NCI-H1105 (cell line): ENCODE data around the gene ZIC5.

Experiments used
- DNase-seq: peaks from one replicate; lab custom pipeline; 2025; lab: John Stamatoyannopoulos, UW

The ZIC5 gene

DNA sequence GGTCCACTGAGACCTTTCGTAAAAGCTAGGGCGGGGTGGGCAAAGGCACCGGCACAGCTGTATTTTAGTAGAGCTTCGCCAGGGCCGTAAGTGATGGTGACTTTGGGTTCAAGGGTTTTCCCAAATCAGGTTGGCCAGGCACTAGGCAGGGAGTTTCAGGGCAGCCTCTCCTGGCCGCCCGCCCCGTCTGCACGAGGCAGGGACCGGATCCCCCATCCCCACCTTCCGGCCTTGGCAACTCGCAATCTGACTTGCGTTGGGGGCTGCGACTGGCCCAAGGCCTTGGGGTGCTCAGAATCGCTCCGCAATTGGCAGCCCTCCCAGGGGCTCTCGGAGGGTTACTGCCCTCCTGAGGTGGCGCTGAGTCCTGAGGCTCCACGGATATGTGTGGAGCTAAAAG is 4.1 kb upstream of the ZIC5 start:
- DNase-seq, result no peak

DNA sequence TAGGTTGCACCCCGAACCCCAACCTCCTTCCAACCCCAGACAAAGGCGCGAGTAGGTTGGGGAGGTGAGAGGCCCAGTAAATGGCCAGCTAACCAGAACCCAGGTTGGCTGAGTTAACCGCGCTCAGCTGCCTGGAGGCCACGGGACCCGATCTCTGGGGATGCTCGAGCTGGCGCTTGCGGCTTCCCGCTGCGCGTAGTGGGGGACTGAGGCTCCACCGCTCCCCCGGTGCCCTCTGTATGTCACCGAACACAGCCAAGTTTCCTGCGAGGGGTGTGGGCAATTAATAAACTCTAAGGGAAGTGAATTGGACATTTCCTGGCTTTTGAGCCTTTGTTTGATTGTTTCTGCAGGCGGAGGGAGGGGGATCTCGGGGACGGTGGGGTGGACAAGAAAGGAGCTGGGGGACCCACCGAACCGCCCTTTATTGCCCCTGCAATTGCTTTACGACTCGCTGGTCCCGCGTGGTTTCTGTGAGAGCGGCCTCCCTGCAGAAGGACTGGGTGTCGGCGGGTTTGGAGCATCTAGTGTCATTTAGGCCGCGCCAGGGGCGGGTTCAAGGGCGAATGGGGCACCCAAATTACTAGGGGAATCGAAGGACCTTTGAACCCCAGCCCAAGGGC is 3.5 kb upstream of the ZIC5 start:
- no peak for DNase-seq

DNA sequence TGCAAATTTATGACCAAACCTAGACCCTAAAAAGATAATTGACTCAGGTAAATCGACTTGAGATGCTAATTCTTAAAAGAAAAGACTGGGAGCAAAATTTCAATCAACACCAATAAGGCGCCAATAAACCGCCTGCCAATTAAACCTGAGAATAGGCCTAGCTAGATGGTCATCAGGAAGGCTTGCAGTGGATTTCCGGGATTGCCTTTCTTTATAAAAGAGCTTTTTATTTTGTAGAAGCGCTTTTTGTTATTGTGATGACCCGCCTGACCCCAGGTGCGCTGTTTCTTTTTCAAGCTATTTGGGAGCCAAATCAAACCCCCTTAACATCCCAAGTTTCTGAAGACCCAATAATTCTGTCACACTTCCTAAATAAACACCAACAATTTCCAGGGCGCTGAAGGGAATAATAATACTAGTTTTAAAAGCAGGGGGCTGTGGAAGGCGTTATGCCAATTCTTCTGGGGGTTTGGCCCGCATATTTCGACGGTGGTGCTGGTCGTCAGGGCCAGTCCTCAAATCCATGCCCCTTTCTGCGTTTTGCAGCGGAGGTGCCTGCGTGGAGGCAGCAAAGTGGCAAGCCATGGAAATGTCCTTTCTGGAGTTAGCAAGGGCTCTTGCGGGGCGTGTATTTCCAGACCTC is 2.9 kb upstream of the ZIC5 start:
- DNase-seq, result no peak

DNA sequence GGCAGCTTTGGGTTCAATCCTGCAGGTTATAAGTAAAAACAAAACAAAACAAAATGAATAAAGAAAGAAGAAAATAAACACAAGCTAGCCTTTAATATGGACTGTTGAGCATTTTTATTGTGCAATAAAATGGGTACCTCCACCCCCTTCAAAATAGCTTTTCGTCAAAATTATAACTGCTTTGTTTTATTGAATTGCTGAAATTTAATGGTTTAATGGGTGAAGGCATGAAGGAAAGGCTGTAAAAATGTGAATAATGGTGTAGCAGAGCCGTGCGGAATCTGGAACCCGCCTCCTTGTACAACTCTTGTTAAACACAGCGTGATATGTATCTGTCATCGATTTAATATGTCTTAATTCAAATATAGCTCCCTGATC is 2.2 kb upstream of the ZIC5 start:
- no peak for DNase-seq

DNA sequence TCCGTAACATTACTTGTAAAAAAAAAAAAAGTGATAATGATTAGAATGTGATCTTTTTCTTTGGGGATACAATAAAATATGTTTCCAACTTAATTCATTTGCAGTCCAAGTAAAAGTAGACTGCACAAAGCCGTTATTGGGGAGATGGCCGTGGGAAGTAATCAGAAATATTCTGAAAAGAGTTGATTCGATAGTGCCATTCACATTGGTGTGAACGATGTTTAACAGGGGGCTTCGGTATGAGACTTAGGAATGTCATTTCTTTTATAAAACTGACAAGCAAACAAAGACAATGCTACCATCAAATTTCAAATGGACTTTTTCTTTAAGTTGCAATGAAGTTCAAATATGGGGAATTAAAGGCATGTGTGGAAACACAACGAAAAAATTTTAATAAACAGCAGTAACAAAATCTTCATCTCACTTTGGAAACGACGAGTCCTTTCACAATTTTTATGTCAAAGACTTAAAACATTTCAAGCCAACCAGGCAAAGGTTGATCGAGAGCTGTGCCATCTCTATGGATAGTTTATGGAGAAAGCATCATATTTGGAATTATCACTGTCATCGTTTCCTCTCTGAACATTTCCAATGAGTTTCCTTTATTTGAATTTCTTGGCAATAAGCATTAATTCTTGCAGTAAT is 1.7 kb upstream of the ZIC5 start:
- no peak for DNase-seq

DNA sequence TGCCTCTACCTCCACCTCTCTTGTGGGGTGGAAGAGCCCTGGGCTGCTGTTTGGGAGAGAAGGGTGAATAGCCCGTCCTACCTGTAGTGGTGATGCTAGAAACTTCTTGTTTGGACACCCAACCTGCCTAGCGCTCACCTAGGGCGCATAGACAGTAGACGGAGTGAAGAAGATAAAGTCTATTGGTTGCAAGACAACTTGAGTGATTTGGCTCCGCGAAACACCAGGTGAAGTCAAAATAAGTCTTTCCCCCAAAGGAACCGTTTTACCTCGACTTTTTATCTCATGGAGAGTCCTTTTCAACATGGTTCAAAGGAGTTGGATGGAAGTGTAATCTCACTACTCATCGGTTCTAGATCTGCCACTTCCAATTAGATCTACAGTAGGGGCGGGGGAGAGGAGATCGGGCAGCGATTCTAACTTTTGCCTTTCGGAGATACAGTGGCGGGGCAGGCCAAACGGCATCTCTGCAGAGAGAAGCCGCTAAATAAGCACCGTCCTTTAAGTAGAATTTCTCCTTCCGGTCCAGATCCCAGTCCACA is 694 bp upstream of the ZIC5 start:
- no peak for DNase-seq

DNA sequence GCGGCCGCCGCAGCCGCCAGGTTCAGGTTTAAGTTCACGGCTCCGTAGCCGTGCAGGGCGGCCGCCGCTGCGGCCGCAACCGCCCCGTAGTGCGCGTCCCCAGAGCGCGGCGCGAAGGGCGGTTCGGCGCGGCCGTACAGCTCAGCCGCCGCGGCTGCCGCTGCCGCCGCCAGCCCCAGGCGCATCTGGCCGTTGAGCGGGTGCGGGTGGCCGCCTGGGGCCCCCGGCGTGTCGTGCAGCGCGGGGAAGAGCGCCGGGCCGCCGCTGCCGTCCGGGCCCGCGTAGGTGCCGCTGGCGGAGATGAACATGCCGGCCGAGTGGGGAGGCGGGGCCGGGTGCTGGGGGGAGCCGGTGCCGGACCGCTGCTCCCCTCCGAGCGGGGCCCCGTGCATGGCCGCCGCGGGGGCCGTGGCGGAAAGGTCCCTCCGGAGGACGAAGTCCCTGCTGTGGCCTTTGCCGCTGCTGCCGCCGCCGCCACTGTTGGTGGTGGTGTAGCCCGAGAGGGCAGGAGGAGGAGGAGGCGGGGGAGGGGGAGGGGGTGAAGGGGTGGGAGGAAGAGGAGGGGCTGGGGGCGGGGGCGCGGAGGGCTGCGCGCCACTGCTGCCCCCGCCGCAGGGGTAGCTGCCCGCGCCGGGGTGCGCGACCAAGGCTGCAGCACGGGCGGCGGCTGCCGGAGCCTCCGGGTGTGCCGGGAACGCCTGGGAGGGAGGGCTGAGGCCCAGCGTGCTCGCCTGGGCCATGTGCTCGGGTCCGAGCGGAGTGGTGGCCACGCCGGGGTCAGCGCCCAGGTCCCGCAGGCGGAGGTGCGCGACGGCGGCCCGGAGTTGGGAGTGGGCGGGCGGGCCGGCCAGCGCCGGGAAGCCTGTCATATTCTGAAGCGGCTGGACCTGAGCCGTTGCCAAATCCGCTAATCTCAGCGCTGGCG is 654 bp downstream of the ZIC5 start:
- DNase-seq, result no peak

DNA sequence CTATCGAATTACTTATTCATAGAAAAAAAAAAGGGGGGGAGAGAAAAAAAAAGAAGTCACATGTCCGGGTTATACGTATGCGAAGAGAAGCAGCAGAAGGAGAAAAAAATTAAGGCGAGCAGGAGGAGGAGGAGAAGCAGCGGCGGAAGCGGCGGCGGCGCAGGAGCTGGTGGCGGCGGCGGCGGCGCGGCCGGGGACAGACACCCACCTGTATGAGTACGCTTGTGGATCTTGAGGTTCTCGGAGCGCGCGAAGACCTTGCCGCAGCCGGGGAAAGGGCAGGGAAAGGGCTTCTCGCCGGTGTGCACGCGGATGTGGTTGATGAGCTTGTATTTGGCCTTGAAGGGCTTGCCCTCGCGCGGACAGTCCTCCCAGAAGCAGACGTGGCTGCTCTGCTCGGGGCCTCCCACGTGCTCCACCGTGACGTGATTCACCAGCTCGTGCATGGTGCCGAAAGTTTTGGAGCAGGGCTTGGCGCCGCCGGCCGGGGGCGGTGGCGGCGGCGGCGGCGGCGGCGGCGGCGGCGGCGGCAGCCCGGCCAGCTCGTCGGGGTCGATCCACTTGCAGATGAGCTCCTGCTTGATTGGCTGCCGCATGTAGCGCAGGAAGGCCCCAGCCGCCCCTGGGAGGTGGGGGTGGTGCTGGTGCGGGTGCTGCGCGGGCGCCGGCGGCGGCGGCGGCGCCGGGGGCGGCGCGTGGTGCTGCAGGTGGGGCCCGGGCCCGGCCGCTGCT is 1.5 kb downstream of the ZIC5 start:
- DNase-seq, result no peak

DNA sequence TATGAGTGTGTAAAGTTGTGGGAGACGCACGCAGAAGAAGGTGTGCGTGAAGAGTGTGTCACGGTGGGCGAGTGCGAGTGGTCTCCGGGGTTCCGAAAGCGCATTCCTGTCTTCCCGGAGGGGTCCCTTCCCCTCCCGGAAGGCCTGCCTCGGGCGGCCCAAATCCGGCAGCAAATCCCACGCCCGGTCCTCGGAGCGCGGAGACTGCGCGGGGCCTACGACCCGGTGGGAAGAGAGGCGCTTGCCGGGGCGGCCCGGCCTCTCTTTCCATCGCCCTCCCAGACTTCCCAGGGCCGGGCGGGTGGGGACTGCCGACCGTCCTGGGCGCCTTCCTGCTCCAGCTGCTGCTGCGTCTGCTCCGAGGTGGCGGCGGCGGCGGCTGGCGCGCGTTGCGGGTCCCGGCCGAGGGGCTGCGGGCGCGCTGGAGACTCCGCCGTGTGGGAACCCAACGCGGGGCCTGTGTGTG is 2.1 kb downstream of the ZIC5 start:
- no peak for DNase-seq

DNA sequence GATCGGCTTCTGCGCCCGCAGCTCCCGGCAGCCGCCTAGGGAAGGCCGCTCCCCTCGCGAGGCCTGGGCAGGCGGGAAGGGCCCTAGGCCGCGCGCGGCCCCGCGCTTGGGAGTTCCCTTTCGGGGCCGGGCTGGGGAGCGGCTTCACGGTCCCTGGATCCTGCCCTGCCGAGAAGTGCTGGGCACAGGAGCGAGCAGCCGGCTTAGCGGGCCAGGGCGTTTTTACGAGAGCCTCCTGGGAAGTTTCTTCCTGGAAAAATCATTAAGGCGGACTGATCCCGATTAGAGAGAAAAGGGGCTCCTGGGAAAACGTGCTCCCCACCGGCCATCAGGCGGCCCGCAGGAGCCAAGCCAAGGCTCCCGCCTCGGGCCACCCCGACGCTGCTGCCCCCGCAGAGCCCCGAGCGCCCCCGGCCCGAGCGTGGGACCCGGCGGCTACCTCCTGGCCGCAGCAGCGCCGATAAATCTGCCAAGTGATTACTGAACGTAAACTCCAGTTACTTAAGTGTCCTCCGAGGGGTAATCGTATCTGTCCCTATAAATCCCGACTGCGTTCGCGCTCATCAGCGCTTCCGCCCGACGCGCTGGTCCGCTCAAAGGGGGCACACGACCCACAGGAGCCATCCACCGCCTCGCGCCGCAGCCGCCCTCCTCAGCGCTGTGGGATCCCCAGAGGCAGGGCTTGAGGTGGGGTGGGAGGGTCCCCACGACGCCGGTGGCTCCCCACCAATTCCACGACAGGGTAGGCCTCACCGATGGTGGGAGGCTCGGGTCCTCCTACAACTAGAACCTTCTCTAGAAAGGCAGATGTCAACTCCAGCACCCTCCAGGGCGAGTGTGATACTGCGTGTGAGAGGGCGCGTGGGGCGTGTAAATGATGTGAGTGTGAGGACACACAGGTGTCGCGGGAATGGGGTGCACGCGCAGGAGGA is 2.8 kb downstream of the ZIC5 start:
- no peak for DNase-seq

DNA sequence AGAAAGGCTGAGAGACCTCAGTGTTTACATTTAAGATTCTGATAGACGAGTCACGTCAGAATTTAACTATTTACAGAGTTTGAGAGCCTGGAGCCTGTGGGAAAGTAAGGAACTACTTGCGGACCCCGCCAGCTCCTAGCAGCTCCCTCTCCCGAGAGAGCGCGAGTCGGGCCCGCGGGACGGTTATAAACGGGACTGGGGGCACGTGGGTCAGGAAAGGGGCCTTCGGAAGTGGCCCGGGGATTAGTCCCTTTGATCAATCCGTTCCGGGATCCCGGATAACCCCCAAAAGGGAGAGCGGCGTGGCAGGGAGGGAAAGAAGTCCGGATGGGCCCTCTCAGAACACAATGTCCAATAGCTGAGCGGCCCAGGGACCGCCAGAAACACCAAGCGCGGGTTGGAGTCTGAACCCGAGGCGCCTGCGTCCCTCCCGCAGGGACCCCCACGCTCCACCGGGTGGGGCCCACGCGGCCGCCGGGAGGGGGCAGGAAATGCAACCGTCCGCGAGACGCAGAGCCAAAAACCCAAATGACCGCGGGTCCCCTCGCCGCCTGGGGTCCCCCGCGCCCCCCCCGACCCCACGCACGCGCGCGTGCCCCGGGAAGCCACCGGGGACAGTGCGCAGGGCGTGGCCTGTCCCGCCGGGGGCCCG is 3.6 kb downstream of the ZIC5 start:
- DNase-seq, result no peak

DNA sequence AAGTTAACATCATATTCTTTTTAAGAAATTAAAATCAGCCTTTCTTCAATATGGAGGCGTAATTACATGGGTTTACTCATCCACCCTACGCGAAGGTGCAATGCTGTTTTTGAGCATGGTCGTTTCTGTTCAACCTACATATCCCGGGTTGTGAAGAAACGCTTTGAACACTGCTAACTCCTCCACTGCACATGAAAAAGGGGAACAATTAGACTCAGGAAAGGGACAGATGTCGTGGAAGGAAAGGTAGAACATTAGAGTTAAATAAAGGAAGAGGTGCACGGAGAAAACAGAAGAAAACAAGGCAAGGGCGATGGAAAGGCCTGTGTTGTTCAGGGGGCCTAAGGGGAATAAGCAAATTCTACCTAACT is 4.1 kb downstream of the ZIC5 start:
- DNase-seq, result no peak

DNA sequence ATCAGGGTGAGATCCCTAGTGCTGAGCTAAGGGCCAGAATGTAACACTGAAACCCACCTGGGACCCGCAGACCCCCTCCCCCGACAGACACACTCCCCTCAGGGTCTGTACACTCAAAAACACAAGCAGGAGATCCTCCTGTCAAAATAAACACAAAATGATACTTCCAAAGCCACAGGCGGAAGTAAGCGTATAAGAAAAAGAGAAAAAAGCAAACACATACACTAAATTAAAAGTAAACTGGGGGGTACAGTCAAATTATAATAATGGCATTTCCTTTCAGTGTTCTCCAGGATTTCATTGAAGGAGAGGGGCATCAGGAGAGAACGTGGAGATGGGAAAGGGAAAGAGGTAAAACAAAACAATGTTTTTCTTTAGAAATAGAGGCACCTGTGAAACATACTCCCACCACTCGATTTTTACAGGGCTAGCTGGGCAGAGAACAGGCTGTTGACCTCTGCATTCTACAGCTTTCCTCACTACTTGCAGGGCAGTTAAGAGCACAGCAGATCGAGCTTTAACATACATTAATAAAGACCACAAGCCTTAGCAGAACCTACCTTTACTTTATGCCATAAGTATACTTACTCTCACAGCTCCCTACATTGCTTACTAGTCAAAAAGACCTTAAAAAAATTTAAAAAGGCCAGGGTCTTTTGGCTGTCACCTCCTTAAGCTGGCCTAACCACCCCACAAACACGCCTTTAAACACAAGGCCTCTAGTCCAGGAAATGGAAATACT is 5.3 kb downstream of the ZIC5 start:
- DNase-seq, result no peak

DNA sequence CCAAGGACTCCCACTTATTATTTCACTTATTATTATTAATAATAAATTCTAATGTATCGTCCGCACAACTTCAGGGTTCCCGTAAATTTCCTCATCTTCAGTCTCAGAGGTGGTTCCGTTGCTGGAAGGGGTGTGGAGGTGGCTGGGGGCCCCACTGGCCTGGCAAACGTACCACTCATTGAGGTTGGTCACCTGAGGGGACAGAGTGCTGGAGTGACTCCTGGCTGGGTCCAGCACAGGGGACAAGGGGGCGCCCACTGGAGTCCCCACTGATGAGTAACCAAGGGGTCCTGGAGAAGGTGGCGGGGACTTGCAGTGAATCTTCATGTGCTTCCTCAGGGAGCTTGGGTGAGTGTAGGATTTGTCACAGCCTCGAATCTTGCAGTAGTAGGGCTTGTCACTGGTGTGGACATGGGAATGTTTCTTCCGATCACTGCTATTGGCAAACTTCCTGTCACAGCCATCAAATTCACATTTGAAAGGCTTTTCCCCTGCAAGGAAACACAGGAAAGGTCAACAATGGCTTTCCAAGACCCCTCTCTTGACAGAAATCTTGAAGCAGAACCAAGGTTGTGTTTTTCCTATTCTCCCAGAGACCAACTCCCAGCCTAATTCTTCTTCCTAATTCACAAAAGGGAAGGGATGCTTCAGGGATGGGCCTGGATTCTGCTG is 6.1 kb downstream of the ZIC5 start:
- DNase-seq, result no peak

DNA sequence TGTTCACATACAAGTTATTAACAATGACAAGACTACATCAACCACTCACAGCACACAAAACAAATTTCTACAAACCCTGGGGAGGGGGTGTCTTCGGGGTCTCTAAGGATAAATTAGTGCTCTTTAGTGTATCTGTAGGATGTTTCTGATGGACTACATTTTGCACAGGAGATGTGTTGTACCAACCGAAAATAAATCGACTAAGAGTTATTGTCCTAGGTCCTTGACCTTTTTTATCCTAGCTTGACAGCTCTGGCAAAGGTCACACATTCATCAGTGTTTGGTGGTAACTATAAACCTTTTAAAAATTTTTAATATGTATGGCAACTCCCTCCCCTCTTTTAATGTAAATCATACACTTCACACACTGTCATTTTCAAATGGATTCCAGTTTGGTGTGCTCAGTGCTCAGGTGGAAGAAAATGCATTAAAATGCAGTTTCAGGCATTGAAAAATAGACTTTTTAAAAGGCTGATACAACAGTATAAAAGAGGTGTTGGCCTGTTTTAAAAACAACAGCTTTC is 7.7 kb downstream of the ZIC5 start:
- no peak for DNase-seq

DNA sequence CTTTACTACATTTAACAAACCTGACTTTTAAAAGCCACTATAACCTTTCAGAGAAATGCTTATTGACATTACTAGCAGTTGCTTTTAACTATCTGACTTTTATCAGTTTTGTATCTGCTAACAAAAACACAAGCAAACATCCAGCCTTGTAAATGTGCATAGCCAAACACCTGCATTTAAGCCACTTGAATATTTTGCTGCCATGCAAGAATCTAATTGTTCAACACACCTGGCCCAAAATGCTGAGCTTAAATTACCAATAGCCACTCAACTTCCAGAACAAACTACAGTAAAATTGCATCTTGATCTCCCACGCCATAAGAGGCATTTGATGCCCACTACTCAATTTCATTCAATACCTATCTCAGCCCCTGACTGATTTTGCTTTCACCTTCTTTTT is 9.3 kb downstream of the ZIC5 start:
- DNase-seq, result no peak

DNA sequence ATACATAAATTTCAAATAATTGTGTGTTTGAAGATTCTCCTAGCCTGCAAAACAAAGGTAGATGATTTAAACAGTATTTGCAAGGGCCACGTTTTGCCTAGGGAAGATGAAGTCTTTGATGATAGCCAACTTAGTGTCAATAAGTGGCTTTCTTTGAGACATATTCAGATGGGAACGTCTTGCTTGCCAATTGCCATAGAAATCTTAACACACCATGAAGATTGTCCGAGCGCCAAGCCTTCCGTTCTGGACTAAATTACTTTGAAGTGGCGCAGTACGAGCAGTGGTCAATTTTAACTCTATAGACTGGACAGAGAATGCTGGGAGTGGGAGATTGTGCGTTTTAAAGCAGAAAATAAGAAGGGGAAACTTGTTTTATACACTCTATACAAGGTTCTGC is 9.9 kb downstream of the ZIC5 start:
- DNase-seq, result no peak

DNA sequence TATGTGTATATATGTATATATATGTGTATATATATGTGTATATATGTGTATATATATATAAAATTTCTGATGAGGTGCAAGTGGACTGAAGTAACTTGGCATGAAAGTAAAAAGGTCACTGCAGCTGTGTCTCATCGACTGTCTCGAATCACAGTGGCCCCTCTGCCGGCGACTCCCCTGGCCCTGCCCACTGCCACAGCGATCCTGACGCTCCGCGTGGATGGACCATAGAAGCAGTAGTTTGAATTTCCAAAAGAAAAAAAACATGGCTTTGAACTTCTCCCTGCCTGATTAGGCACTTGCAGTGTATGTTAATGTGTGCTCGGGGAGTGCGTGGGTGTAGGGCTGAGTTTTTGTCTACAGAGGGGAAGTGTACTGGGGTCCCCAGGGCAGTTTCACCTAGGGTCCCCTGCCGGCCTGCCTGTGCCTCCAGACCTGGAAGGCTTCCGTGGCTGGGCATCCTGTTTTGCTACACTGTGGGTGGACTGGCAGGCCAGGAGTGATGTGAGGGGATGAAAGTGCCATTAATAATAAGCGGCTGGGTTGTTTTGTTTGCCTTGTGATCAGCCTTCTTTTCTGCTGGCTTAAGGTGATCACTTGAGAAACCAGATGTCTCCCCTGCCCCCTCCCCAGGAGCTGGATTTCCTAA is 10.8 kb downstream of the ZIC5 start:
- no peak for DNase-seq
